ENCODE data around the gene ZNF423. TPM values are rescaled to one million over a fixed set of nuclear protein-coding genes. Genes with fewer than 3 reads are reported as not detected.

Gene ZNF423
- total and polyA plus RNA-seq, 2 of the 13 experiments (the other 11 are each of a cell fraction or from before 2014, with no cell fraction given) = 0.07 to 0.31 TPM

GRCh38 chr16:49610983-49611382, 244.9 kb downstream of the ZNF423 start:
- CTCF ChIA-PET (ENCODE audit: low intra/inter-chr PET ratio, low total read pairs) = no interaction called here

More at GRCh38 chr16:49610983-49611382, 244.9 kb downstream of the ZNF423 start:
- Histone ChIP-seq H4K20me1 (ENCODE audit: insufficient read depth, low read length) (no peaks in the 10 kb centered on the region; the same call in 1 of the 2 replicates), H3K27ac (ENCODE audit: extremely low read length, insufficient read depth, low read length) (no peak overlapping the region), H3K36me3 (replicated peaks in 1 of 2; ENCODE audit: control insufficient read depth in 1 of 2, insufficient read depth in 2 of 2, low read length in 2 of 2) (no peaks in the 10 kb centered on the region), H2AFZ (ENCODE audit: low read length) (no peak overlapping the region), H3K9me3 (ENCODE audit: low read length) (no peaks in the 10 kb centered on the region), H3K27me3 (ENCODE audit: control insufficient read depth in 1 of 2, insufficient read depth in 2 of 2, low read length in 2 of 2) (peaks cover 0 to 11% of the 10 kb centered on the region in 2 experiments; a peak in 3 of 5 replicates), H3K4me3 (replicated peaks in 1 of 3; ENCODE audit: insufficient read depth in 1 of 3, low read depth in 2 of 3, low read length in 3 of 3) (no peak overlapping the region), H3K4me1 (ENCODE audit: insufficient read depth, low read length) (no peaks in the 10 kb centered on the region), H3K79me2 (ENCODE audit: insufficient read depth, low read length) (no peaks in the 10 kb centered on the region), H3K9ac (ENCODE audit: insufficient read depth, low read depth, low read length) (no peak overlapping the region), H3K4me2 (ENCODE audit: low read depth, low read length) (no peak overlapping the region)
- no peak for FAIRE-seq
- DNase-seq (ENCODE audit: low spot score) = no peak
- ATAC-seq = no peak
- TF ChIP-seq MAFK (conservative IDR thresholded peaks at IDR 0.05 in 1 of 2, IDR thresholded peaks at IDR 0.05 in 1 of 2; ENCODE audit: low read length in 2 of 2) = no peak
- no peak for TF ChIP-seq ATF6 (CRISPR knock-in tag; conservative IDR thresholded peaks at IDR 0.05)
- TF ChIP-seq KDM3A (CRISPR knock-in tag; IDR thresholded peaks at IDR 0.05; ENCODE audit: low read depth) = no peak
- no peak for TF ChIP-seq ASH2L (IDR thresholded peaks at IDR 0.05; ENCODE audit: insufficient read length, low read depth, low read length)
- TF ChIP-seq MBD4 (IDR thresholded peaks at IDR 0.05; ENCODE audit: borderline replicate concordance, low read length) = no peak
- no peak for TF ChIP-seq ZNF816 (CRISPR knock-in tag; IDR thresholded peaks at IDR 0.05; ENCODE audit: borderline replicate concordance)
- no peak for TF ChIP-seq HMGXB3 (CRISPR knock-in tag; IDR thresholded peaks at IDR 0.05; ENCODE audit: borderline replicate concordance)
- no peak for TF ChIP-seq ZNF841 (CRISPR knock-in tag; IDR thresholded peaks at IDR 0.05; ENCODE audit: borderline replicate concordance)
- TF ChIP-seq ZNF670 (CRISPR knock-in tag; IDR thresholded peaks at IDR 0.05; ENCODE audit: borderline replicate concordance) = no peak
- TF ChIP-seq ZMYM3 (CRISPR knock-in tag; IDR thresholded peaks at IDR 0.05) = no peak
- no peak for TF ChIP-seq ZBTB21 (CRISPR knock-in tag; IDR thresholded peaks at IDR 0.05)
- no peak for TF ChIP-seq ZNF607 (CRISPR knock-in tag; IDR thresholded peaks at IDR 0.05; ENCODE audit: borderline replicate concordance)
- no peak for TF ChIP-seq WIZ (CRISPR knock-in tag; IDR thresholded peaks at IDR 0.05)
- no peak for TF ChIP-seq NR3C1 (CRISPR knock-in tag; IDR thresholded peaks at IDR 0.05)
- no peak for TF ChIP-seq ZNF784 (CRISPR knock-in tag; IDR thresholded peaks at IDR 0.05; ENCODE audit: borderline replicate concordance)
- no peak for TF ChIP-seq ZNF260 (CRISPR knock-in tag; IDR thresholded peaks at IDR 0.05; ENCODE audit: borderline replicate concordance, low read depth)
- no peak for TF ChIP-seq CCDC6 (CRISPR knock-in tag; IDR thresholded peaks at IDR 0.05)
- no peak for TF ChIP-seq MED8 (CRISPR knock-in tag; IDR thresholded peaks at IDR 0.05; ENCODE audit: insufficient replicate concordance)
- no TSS peak for BruUV-seq (replicated peaks)
- intact Hi-C loops (cut with micrococcal nuclease; ENCODE audit: unreplicated experiment) (no loop called here), in situ Hi-C loops (cut with HindIII; ENCODE audit: extremely low pct_ligation_motif_present, low pct_unique_long_range_greater_than_20kb) (no loop called here)
- POLR2A ChIA-PET = no interaction called here
- WGBS (ENCODE audit: low lambda C conversion rate) = 42% methylated on average over 3 of the region's 3 CpGs

Data from HepG2 (cell line).